K562 (cell line): Measurements from ENCODE around the gene PCDHA6. TPM values are rescaled to one million over a fixed set of nuclear protein-coding genes. Genes with fewer than 3 reads are reported as not detected.

Source experiments
- ATAC-seq: fragments of 200-7000 bp; cut with Tn5 transposase; 3 replicates; pipeline ENCODE4 v1.9.1; 2020; ENCODE audit warnings: moderate library complexity
- BruUV-seq: library from RNA; stranded (reverse); fragments of 400-500 nt; replicated peaks from 2 replicates; lab custom pipeline; 2021; lab: Mats Ljungman, UMichigan
- CTCF ChIA-PET: fragments of 300-600 bp; formaldehyde crosslinking; extraction: SDS; loops from one replicate; lab custom pipeline; 2021; ENCODE audit warnings: low intra/inter-chr PET ratio; lab: Yijun Ruan, JAX
- POLR2A ChIA-PET: fragments of 300-600, 350-650 bp; sonication (Branson Sonifier 250); formaldehyde crosslinking; extraction: SDS; loops from one replicate; lab custom pipeline; 2021; ENCODE audit warnings: antibody characterized with exemption, inconsistent platforms; lab: Yijun Ruan, JAX
- DNase-seq, 4 experiments: peaks; one replicate each; pipeline versions ENCODE4 v3.0.0 to v3.0.0-alpha.2; 2011 to 2018; ENCODE audit warnings: low spot score in 3 of 4, mixed read lengths in 3 of 4; ENCODE audit errors: extremely low read depth in 1 of 4
- FAIRE-seq: peaks from 2 replicates; lab custom pipeline; 2011; peaks lifted over from hg19 to GRCh38; lab: Jason Lieb, UNC
- H2AFZ ChIP-seq: 2 replicates; pipeline ENCODE4 v1.6.0; 2011; ENCODE audit warnings: low read depth, low read length, control low read depth, inconsistent platforms
- H3K27ac ChIP-seq: fragments of 200-600 bp; 3 replicates; pipeline ENCODE4 v1.8.0; 2011; ENCODE audit warnings: low read depth, mild to moderate bottlenecking, control low read depth, inconsistent platforms, low read length, moderate library complexity, mixed read lengths; ENCODE audit errors: extremely low read depth
- H3K27me3 ChIP-seq, 2 experiments: fragments of 300-600 bp in 1 of 2; 2 replicates in 1 of 2; 3 replicates in 1 of 2; pipeline versions ENCODE4 v1.6.0 to v1.8.0; 2011; ENCODE audit warnings: inconsistent platforms in 2 of 2, low read length in 2 of 2, mild to moderate bottlenecking in 1 of 2, mixed read lengths in 1 of 2, moderate library complexity in 1 of 2; ENCODE audit not compliant: control insufficient read depth in 2 of 2, insufficient read depth in 2 of 2
- H3K36me3 ChIP-seq: fragments of 300-600 bp; 3 replicates; pipeline ENCODE4 v1.8.0; 2011; ENCODE audit warnings: mild to moderate bottlenecking, low read length, inconsistent platforms; ENCODE audit not compliant: control insufficient read depth, insufficient read depth
- H3K4me1 ChIP-seq, 2 experiments: fragments of 200-600 bp in 1 of 2; replicated peaks in 1 of 2; 2 replicates in 1 of 2; 3 replicates in 1 of 2; pipeline versions ENCODE4 v1.5.1 to v1.8.0; 2011; ENCODE audit warnings: inconsistent platforms in 2 of 2, low read length in 2 of 2, mild to moderate bottlenecking in 1 of 2, mixed read lengths in 1 of 2, moderate library complexity in 1 of 2; ENCODE audit not compliant: control insufficient read depth in 2 of 2, insufficient read depth in 2 of 2
- H3K4me2 ChIP-seq: 2 replicates; pipeline ENCODE4 v1.6.1; 2011; ENCODE audit warnings: low read length, control low read depth, inconsistent platforms, mixed read lengths; ENCODE audit not compliant: insufficient read depth
- H3K4me3 ChIP-seq: fragments of 200-600 bp; sonication (generic), shearing (Covaris generic); 2 replicates; pipeline ENCODE4 v1.5.1; 2016; ENCODE audit warnings: control low read depth, inconsistent platforms
- H3K79me2 ChIP-seq: fragments of 200-600 bp; 3 replicates; pipeline ENCODE4 v1.8.0; 2011; ENCODE audit warnings: low read length, inconsistent platforms; ENCODE audit not compliant: control insufficient read depth, insufficient read depth
- H3K9ac ChIP-seq, 2 experiments: 2 replicates each; pipeline versions ENCODE4 v1.6.0 to v1.6.1; 2011; ENCODE audit warnings: low read depth in 2 of 2, low read length in 2 of 2, control low read depth in 1 of 2, inconsistent platforms in 1 of 2, mild to moderate bottlenecking in 1 of 2, mixed read lengths in 1 of 2; ENCODE audit not compliant: insufficient read depth in 1 of 2
- H3K9me1 ChIP-seq: one replicate; pipeline ENCODE4 v1.6.0; 2011; ENCODE audit warnings: inconsistent platforms, mild to moderate bottlenecking, low read length, moderate library complexity; ENCODE audit not compliant: control insufficient read depth, insufficient read depth
- H3K9me3 ChIP-seq: replicated peaks from 2 replicates; pipeline ENCODE4 v1.5.1; 2011; ENCODE audit warnings: low read depth, low read length, inconsistent platforms; ENCODE audit not compliant: control insufficient read depth, insufficient read depth
- H4K20me1 ChIP-seq: replicated peaks from 2 replicates; pipeline ENCODE4 v1.6.1; 2011; ENCODE audit warnings: low read length, inconsistent platforms, mixed read lengths; ENCODE audit not compliant: control insufficient read depth, insufficient read depth
- CBX3 ChIP-seq, 2 experiments: IDR thresholded peaks; 1 replicate in 1 of 2; 2 replicates in 1 of 2; pipeline ENCODE4 v1.6.1; 2012; ENCODE audit warnings: inconsistent platforms in 2 of 2, low read length in 2 of 2, borderline replicate concordance in 1 of 2, control low read depth in 1 of 2
- DMBX1 ChIP-seq: fragments of 250-450 bp; sonication (Bioruptor Pico); IDR thresholded peaks from 2 replicates; pipeline ENCODE4 v1.8.0; 2022; ENCODE audit warnings: inconsistent platforms, mild to moderate bottlenecking, moderate library complexity, borderline replicate concordance
- GTF3C2 ChIP-seq: IDR thresholded peaks from 3 replicates; pipeline ENCODE4 v1.6.1; 2011; ENCODE audit warnings: borderline replicate concordance, mild to moderate bottlenecking, moderate library complexity; ENCODE audit not compliant: insufficient read length; ENCODE audit errors: extremely low read depth
- KAT7 ChIP-seq: sonication (generic); formaldehyde crosslinking; IDR thresholded peaks from 2 replicates; pipeline ENCODE4 v1.8.0; 2022; ENCODE audit warnings: missing genetic modification reagents, mild to moderate bottlenecking, borderline replicate concordance
- PHF20 ChIP-seq: fragments of 450-650 bp; IDR thresholded peaks from 2 replicates; pipeline ENCODE4 v1.6.1; 2018; ENCODE audit not compliant: partially characterized antibody
- PHTF2 ChIP-seq: fragments of 250-450 bp; sonication (Bioruptor Pico); IDR thresholded peaks from 2 replicates; pipeline ENCODE4 v1.5.0; 2021; ENCODE audit warnings: mild to moderate bottlenecking
- RBBP5 ChIP-seq: fragments of 200-600 bp; sonication (generic); IDR thresholded peaks from 2 replicates; pipeline ENCODE4 v1.6.1; 2012; ENCODE audit warnings: borderline replicate concordance, mild to moderate bottlenecking, low read length, control low read depth, inconsistent platforms; ENCODE audit not compliant: insufficient read depth, poor library complexity, severe bottlenecking
- SIX5 ChIP-seq, 2 experiments: IDR thresholded peaks; 2 replicates each; pipeline ENCODE4 v1.6.1; 2011; ENCODE audit warnings: low read length in 2 of 2, borderline replicate concordance in 1 of 2, low read depth in 1 of 2, mild to moderate bottlenecking in 1 of 2, moderate library complexity in 1 of 2; ENCODE audit not compliant: insufficient read depth in 1 of 2
- SMAD2 ChIP-seq: fragments of 150-350 bp; IDR thresholded peaks from 2 replicates; pipeline ENCODE4 v1.6.1; 2014; ENCODE audit warnings: low read depth, mild to moderate bottlenecking, low read length
- ZNF639 ChIP-seq, 2 experiments: fragments of 200-800 bp in 1 of 2; sonication (Bioruptor generic) in 1 of 2; sonication (generic) in 1 of 2; formaldehyde crosslinking in 1 of 2; IDR thresholded peaks in 1 of 2; conservative IDR thresholded peaks in 1 of 2; 2 replicates each; pipeline versions ENCODE4 v1.5.0 to v1.6.1; 2016 to 2020; ENCODE audit warnings: missing compliant biosample characterization in 1 of 2, missing genetic modification characterization in 1 of 2, missing genetic modification reagents in 1 of 2
- ZNF699 ChIP-seq: fragments of 250-450 bp; sonication (Bioruptor Pico); IDR thresholded peaks from 2 replicates; pipeline ENCODE4 v1.8.0; 2021; ENCODE audit warnings: mild to moderate bottlenecking, moderate library complexity; ENCODE audit not compliant: insufficient replicate concordance
- WGBS: fragments of 100-300 bp; shearing (Covaris generic); methylation state at CpG from one replicate; pipeline ENCODE4 v1.1.6; 2016; ENCODE audit warnings: low coverage, mixed read lengths; ENCODE audit not compliant: insufficient coverage; ENCODE audit errors: missing lambda C conversion rate; 5-methylcytosine and 5-hydroxymethylcytosine counted together
- in situ Hi-C: fragments of 300-500 bp; cut with MboI; formaldehyde crosslinking; loops from 4 replicates; pipeline ENCODE4 v1.15.0; 2018; ENCODE audit warnings: inconsistent platforms, mixed read lengths
- intact Hi-C: fragments of 100-400 bp; cut with micrococcal nuclease; formaldehyde crosslinking; loops from 2 replicates; pipeline ENCODE4 v1.14.2; 2022
- polyA plus RNA-seq, 8 experiments: library from polyadenylated mRNA; depleted of rRNA in 4 of 8; stranded (reverse) in 5 of 8; unstranded in 3 of 8; fragments of >200 nt; fragmentation: Nextera tagmentation in 2 of 8; fragmentation: Illumina TruSeq in 1 of 8; extraction: Ambion mirVana in 2 of 8; extraction: Trizol in 1 of 8; gene quantifications; 2 replicates each; pipeline versions ENCODE4 v1.2.1 to v1.2.3, GENCODE V29; 2011 to 2014; ENCODE audit warnings: inconsistent platforms in 1 of 8, missing spikeins in 1 of 8
- total RNA-seq, 7 experiments: library from RNA; depleted of rRNA in 6 of 7; stranded (reverse); fragments of >200 nt in 6 of 7; fragmentation: Illumina TruSeq in 2 of 7; extraction: Trizol in 2 of 7; gene quantifications; 2 replicates each; pipeline versions ENCODE4 v1.2.1 to v1.2.3, GENCODE V29; 2011 to 2021; ENCODE audit warnings: low replicate concordance in 1 of 7
- TF ChIP-seq, protein P1 (sequence below): fragments of 250-450 bp; sonication (Bioruptor Pico); IDR thresholded peaks from 2 replicates; pipeline ENCODE4 v1.4.0; 2020; ENCODE audit warnings: mild to moderate bottlenecking
- TF ChIP-seq, protein P2 (sequence below): fragments of 450-650 bp; IDR thresholded peaks from 2 replicates; pipeline ENCODE4 v1.6.1; 2014; ENCODE audit warnings: low read depth, mild to moderate bottlenecking, moderate library complexity, borderline replicate concordance

Gene PCDHA6
- total and polyA plus RNA-seq, 9 of the 15 experiments (the other 6 are each of a cell fraction or from before 2014, with no cell fraction given) = not detected

DNA sequence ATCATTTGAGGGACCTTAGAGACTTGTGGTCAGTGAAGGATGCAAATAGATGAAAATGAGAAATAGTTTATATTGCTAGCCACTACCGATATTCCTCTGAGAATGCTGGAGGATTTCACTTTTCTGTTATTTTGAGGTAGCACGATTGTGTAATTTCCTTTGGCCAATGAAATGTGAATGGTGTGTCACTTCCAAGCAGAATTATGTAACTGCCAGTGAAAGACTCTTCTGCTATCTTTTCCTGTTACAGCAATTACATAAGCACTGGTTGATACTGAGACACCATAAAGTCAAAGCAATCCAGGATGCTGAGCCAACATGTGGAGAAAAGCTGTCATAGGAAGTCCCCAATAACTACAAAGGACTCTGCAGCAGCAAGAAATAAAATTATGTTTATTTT is 36.7 kb upstream of the PCDHA6 start:
- H3K4me3 ChIP-seq = no peak overlapping the region
- FAIRE-seq (no peak), DNase-seq (no peak), ATAC-seq (no peak)
- no peak overlapping the region for H3K4me2 ChIP-seq
- peaks cover 0 to 4% of the 10 kb centered on the region in 2 experiments; a peak in 1 of 5 replicates for H3K27me3 ChIP-seq
- no peaks in the 10 kb centered on the region for H3K79me2 ChIP-seq
- CTCF ChIA-PET = no interaction called here
- H3K9me3 ChIP-seq = no peaks in the 10 kb centered on the region
- intact Hi-C loops = no loop called here
- no peaks in the 10 kb centered on the region for H3K36me3 ChIP-seq
- H3K27ac ChIP-seq = no peak overlapping the region
- no peaks in the 10 kb centered on the region for H3K9me1 ChIP-seq
- POLR2A ChIA-PET = no interaction called here
- H3K9ac ChIP-seq = no peak overlapping the region
- no peak overlapping the region for H2AFZ ChIP-seq
- peaks cover 0 to 2% of the 10 kb centered on the region in 2 experiments; a peak in 1 of 5 replicates for H3K4me1 ChIP-seq
- no TSS peak for BruUV-seq
- WGBS = 0% methylated on average over 2 of the region's 2 CpGs
- no peaks in the 10 kb centered on the region for H4K20me1 ChIP-seq
- in situ Hi-C loops = no loop called here
- TF ChIP-seq PHF20 (no peak), PHTF2 (no peak), DMBX1 (CRISPR knock-in tag) (no peak), SIX5 (IDR thresholded peaks at IDR 0.05; ENCODE audit: borderline replicate concordance in 1 of 2, insufficient read depth in 1 of 2, low read depth in 1 of 2, low read length in 2 of 2) (no peak), ZNF639 (CRISPR knock-in tag; conservative IDR thresholded peaks at IDR 0.05 in 1 of 2, IDR thresholded peaks at IDR 0.05 in 1 of 2) (no peak), RBBP5 (no peak), ZNF699 (CRISPR knock-in tag) (no peak), GTF3C2 (no peak), KAT7 (no peak), CBX3 (IDR thresholded peaks at IDR 0.05; ENCODE audit: borderline replicate concordance in 1 of 2, low read length in 2 of 2) (no peak), SMAD2 (no peak)
- TF ChIP-seq, protein P1, sequence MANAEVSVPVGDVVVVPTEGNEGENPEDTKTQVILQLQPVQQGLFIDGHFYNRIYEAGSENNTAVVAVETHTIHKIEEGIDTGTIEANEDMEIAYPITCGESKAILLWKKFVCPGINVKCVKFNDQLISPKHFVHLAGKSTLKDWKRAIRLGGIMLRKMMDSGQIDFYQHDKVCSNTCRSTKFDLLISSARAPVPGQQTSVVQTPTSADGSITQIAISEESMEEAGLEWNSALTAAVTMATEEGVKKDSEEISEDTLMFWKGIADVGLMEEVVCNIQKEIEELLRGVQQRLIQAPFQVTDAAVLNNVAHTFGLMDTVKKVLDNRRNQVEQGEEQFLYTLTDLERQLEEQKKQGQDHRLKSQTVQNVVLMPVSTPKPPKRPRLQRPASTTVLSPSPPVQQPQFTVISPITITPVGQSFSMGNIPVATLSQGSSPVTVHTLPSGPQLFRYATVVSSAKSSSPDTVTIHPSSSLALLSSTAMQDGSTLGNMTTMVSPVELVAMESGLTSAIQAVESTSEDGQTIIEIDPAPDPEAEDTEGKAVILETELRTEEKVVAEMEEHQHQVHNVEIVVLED (CRISPR knock-in tag) = no peak
- TF ChIP-seq, protein P2, sequence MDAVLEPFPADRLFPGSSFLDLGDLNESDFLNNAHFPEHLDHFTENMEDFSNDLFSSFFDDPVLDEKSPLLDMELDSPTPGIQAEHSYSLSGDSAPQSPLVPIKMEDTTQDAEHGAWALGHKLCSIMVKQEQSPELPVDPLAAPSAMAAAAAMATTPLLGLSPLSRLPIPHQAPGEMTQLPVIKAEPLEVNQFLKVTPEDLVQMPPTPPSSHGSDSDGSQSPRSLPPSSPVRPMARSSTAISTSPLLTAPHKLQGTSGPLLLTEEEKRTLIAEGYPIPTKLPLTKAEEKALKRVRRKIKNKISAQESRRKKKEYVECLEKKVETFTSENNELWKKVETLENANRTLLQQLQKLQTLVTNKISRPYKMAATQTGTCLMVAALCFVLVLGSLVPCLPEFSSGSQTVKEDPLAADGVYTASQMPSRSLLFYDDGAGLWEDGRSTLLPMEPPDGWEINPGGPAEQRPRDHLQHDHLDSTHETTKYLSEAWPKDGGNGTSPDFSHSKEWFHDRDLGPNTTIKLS = no peak
